Activated T-helper 1 cell treated with Interleukin-2 at 50 U/mL for 16 hours (primary cell): ENCODE measurements around the gene WNK1.
"Not testable (repeated sequence)": the region's sequence is repeated elsewhere in the genome, so short reads cannot be mapped to it uniquely, and the experiment has no call there.

Source experiments
- DNase-seq: peaks from one replicate; pipeline ENCODE4 v3.0.0-alpha.2; 2020; ENCODE audit warnings: low read depth

The WNK1 gene

GRCh38 chr12:911191-911826 is 158.9 kb downstream of the WNK1 start:
- no peak for DNase-seq

- DNase-seq: no peak
These were observed 160.3 kb downstream of the WNK1 start for GRCh38 chr12:912466-913235.

DNA sequence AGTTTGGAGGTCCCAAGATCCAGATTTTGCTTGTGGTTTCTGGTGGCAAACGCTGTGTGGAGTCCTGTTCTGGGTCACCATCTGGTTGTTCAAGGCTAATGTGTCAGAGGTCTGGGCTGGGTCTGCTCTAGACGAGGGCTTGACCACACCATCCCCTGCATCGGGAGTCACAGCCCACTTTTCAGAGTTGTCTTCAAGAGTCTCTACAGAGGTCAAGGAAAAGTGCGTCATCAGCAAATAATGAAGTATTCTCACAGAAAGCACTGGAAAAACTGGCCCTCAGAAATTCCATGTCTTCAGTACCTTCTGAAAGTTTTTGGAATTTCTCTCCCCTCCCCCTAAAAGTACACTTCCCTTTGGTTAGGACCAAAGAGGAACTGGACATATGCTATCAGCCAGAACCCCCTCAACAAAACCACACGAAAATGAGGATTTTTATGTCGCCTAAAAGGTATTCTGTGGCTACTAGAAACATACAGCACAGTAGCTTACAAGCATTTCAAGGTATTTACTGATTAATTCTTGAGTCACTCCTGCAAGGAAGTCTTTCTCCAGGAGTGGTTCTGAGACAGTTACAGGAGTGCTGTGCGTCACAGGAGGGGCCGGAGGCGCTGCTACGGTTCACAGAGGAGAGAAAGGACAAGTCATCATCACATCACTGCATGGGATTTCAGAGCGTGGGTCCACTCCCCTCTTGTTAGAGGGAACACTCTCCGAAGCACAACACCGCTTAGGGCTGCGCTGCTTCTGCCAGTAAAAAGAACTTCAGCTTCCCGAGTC is 161.7 kb downstream of the WNK1 start:
- DNase-seq: no peak

DNA sequence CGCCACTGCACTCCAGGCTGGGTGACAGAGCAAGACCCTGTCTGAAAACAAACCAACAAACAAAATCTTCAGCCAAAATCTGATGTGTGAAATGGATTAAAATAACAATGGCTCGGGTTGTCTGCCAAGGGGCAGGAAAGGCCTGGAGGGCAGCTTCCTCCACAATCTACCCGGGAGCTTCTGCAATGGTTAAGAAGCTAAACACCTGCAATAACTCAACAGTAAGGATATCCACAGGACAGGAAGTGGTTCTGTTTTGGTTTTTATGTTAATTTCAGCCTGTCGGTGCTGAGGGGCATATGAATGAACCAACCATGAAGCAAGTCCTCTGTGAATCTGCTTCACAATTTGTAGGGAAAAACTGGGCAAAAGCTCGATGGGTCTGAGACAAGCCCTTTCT is 162.7 kb downstream of the WNK1 start:
- DNase-seq: no peak

GRCh38 chr12:916240-916639 is 163.9 kb downstream of the WNK1 start:
- DNase-seq: peak; percentile 4

- DNase-seq: no peak
These were observed 164.5 kb downstream of the WNK1 start for GRCh38 chr12:916712-917445.

GRCh38 chr12:920676-921075 is 168.3 kb downstream of the WNK1 start:
- no peak for DNase-seq

DNA sequence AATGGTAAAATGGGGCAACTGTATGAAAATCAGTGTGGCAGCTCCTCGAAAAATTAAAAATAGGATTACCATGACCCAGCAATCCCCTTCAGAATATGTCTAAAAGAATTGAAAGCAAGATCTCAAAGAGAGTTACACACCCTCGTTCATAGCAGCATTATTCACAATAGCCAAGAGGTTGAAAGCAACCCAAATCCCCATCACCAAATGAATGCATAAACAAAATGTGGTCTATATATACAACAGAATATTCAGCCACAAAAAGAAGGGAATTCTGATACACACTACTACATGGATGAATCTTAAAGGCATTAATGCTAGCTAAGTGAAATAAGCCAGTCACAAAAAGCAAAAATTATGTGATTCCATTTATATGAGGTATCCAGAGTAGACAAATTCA is 169.9 kb downstream of the WNK1 start:
- DNase-seq: no peak

- no peak for DNase-seq
These were observed 174.3 kb downstream of the WNK1 start for GRCh38 chr12:926641-927040.

DNA sequence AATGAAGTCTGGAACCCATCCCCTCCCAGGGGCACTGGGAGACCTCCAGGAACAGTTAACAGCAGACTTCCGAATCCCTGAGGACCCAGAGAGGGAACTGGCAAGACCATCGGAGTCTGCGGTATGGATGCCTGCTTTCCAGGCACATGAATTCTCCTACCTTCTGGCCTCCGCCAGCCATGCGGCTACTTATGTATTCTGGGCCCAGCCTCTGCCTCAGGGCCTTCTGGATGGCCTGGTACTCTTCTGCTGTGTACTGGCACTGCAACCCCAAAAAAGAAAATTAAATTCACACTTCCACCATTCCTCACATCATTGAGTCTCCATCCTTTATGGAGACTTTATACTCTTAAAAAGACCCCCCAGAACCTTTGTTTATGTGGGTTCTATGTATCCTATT is 178.7 kb downstream of the WNK1 start:
- no peak for DNase-seq

DNA sequence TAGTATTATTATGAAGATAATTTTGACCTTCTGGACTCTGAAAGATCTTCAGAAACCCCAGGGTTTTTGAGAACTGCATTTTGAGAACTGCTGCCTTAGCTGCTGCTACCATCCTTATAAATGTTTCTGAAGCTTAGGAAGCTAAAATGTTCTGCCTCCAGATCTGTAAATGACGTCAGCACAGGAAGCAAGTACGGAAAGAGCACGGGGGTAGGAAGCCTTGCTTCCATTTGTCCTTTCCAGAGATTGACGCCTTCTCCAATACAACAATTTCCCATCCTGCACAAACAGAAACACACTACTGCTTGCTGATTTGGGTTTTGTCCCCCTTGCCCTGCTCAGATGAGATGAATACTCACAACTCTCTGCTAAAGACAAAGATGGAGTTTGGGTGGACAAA is 179.2 kb downstream of the WNK1 start:
- no peak for DNase-seq

DNA sequence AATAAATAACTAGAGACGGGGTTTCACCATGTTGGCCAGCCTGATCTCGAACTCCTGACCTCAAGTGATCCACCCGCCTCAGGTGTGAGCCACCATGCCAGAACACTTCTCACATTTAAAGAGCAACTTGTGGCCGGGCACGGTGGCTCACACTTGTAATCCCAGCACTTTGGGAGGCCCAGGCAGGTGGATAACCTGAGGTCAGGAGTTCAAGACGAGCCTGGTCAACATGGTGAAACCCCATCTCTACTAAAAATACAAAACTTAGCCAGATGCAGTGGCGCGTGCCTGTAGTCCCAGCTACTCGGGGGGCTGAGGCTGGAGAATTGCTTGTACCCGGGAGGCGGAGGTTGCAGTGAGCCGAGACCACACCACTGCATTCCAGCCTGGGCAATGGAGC is 183.5 kb downstream of the WNK1 start:
- not testable (repeated sequence) for DNase-seq

GRCh38 chr12:936377-937345 is 184.3 kb downstream of the WNK1 start:
- no peak for DNase-seq

DNA sequence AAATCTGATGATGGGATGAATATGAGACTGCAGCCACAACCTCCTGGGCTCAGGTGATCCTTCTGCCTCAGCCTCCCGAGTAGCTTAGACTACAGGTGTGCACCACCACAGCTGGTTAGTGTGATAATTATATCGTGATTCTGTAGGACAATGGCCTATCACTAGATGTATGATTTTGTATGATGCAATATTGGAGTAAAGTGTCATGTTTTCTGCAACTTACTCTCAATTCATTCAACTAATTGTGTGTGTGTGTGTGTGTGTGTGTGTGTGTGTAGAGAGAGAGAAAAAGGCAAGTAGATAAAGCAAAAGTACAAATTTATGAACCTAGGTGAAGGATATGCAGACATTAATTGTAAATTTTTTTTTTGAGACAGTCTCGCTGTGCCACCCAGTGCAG is 186.4 kb downstream of the WNK1 start:
- no peak for DNase-seq

GRCh38 chr12:943051-943450 is 190.7 kb downstream of the WNK1 start:
- DNase-seq: no peak

GRCh38 chr12:944211-944610 is 191.8 kb downstream of the WNK1 start:
- no peak for DNase-seq

DNA sequence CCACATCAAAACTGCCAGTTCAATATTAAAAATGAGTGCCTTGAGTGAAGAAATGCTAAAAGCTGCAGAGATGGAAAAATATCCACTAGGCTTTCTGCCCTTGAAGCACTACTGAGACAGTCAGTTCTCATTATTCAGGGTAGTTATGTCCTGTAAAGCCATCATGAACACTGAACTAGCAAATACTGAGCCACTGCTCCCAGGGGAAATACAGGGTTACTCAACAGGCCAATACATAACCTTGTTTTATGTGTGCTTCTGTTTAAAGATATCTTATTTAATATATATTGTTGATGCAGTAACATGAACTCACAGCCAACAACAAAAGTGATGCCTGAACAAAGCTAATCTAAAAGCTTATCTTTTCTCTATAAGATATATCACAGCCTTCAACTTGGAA is 193.8 kb downstream of the WNK1 start:
- DNase-seq: no peak

- no peak for DNase-seq
These were observed 194.3 kb downstream of the WNK1 start for GRCh38 chr12:946631-947030.

DNA sequence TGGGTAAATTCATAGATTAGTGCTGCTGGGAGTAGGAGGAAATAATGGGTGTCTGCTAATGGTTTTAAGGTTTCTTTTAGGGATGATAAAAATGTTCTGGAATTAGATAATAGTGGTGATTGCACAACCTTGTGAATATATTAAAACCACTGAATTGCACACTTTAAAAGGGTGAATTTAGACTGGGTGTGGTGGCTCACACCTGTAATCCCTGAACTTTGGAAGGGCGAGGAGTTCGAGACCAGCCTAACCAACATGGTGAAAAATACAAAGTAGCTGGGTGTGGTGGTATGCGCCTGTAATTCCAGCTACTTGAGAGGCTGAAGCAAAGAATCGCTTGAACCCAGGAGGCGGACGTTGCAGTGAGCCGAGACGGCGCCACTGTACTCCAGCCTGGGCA is 195.9 kb downstream of the WNK1 start:
- DNase-seq: no peak

DNA sequence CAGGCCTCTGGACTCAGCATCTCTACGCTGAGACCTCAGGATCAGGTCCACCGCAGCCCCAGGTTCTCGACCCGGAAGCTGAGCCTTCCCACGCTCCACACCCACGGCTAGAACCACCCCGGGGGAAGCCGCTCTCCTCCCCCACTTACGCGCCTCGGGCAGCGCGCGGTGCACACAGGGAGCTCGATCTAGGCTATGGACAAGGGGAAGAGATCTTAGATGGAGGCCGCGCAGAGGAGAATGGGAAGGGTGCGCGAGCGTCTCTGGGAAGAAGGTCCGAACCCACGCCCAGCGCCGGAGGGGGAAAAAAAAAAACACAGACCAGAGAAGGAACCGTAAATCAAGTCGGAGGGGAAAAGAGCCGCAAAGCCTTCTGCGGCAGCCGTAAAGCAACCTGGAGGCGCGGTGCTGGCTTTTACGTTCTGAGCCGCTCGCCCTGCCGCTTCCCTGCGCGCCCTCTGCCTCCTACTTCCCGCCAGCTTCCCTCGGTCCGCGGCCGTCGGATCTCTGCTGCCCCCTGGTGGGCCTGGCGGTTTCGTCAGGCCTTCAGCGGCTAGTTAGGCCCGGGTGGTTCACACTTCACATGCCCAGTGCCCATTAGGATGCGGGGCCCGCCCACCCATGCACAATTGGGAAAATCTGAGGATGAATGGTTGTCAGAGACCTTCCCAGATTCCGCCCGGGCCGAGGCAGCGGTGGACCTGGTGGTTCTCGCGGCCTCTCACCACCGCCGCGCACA is 197.2 kb downstream of the WNK1 start, which contains the start of gene RAD52:
Gene RAD52 (minus strand): TSS at position 242 of the 739 bp plus-strand sequence. CDS start 16,636 bp downstream, outside the sequence.
- DNase-seq: peak; percentile 94
